Measurements from ENCODE around the gene SNORC.

GRCh38 chr2:232894251-232894650 is 24.2 kb downstream of the SNORC start:
- TF ChIP-seq CTCF (IDR thresholded peaks at IDR 0.05; ENCODE audit: insufficient read depth, low read depth, low read length) (no peak), EZH2 (IDR thresholded peaks at IDR 0.05; ENCODE audit: insufficient read depth, low read length) (no peak)
